Loucy (cell line): ENCODE results near the gene PLIN3.

Source experiments
- H2AFZ ChIP-seq: fragments of 200-600 bp; sonication (generic); 2 replicates; pipeline ENCODE4 v1.6.0; 2016; ENCODE audit warnings: antibody characterized with exemption, mild to moderate bottlenecking, low read length, moderate library complexity
- H3F3A ChIP-seq: fragments of 200-600 bp; 2 replicates; pipeline ENCODE4 v1.6.0; 2016; ENCODE audit warnings: antibody characterized with exemption, low read depth, mild to moderate bottlenecking
- H3K27me3 ChIP-seq: fragments of 200-600 bp; sonication (generic); 2 replicates; pipeline ENCODE4 v1.6.1; 2014; ENCODE audit warnings: low read length, mild to moderate bottlenecking; ENCODE audit not compliant: insufficient read depth, poor library complexity, severe bottlenecking
- H3K36me3 ChIP-seq: fragments of 200-600 bp; sonication (generic); 2 replicates; pipeline ENCODE4 v1.6.1; 2016; ENCODE audit warnings: low read length; ENCODE audit not compliant: insufficient read depth
- H3K4me1 ChIP-seq: fragments of 200-600 bp; sonication (generic); 2 replicates; pipeline ENCODE4 v1.5.1; 2014; ENCODE audit warnings: low read length, mild to moderate bottlenecking; ENCODE audit not compliant: insufficient read depth, poor library complexity, severe bottlenecking
- H3K4me2 ChIP-seq: fragments of 200-600 bp; sonication (generic); 2 replicates; pipeline ENCODE4 v1.6.0; 2014; ENCODE audit warnings: antibody characterized with exemption, low read length, low read depth, mild to moderate bottlenecking; ENCODE audit not compliant: poor library complexity, severe bottlenecking
- H3K4me3 ChIP-seq: fragments of 200-600 bp; sonication (generic); 2 replicates; pipeline ENCODE4 v1.5.1; 2014; ENCODE audit warnings: low read length, mild to moderate bottlenecking, mixed read lengths; ENCODE audit not compliant: poor library complexity, severe bottlenecking
- H3K79me2 ChIP-seq: fragments of 200-600 bp; sonication (generic); 2 replicates; pipeline ENCODE4 v1.6.1; 2014; ENCODE audit warnings: low read length; ENCODE audit not compliant: insufficient read depth
- H3K9ac ChIP-seq: fragments of 200-600 bp; sonication (generic); 2 replicates; pipeline ENCODE4 v1.6.0; 2014; ENCODE audit warnings: mild to moderate bottlenecking, low read depth, low read length, moderate library complexity; ENCODE audit not compliant: poor library complexity, severe bottlenecking
- H3K9me2 ChIP-seq: fragments of 200-600 bp; sonication (generic); replicated peaks from 2 replicates; pipeline ENCODE4 v1.6.1; 2016; ENCODE audit warnings: low read depth, low read length, mixed read lengths
- H3K9me3 ChIP-seq: fragments of 200-600 bp; sonication (generic); 2 replicates; pipeline ENCODE4 v1.6.1; 2014; ENCODE audit warnings: mild to moderate bottlenecking, antibody characterized with exemption, low read length, low read depth; ENCODE audit not compliant: insufficient read depth
- H4K20me1 ChIP-seq: fragments of 200-600 bp; sonication (generic); 2 replicates; pipeline ENCODE4 v1.6.0; 2014; ENCODE audit warnings: antibody characterized with exemption, low read length, mild to moderate bottlenecking; ENCODE audit not compliant: insufficient read depth, poor library complexity, severe bottlenecking
- EZH2phosphoT487 ChIP-seq: fragments of 200-600 bp; IDR thresholded peaks from 2 replicates; pipeline ENCODE4 v1.6.1; 2018; ENCODE audit warnings: antibody characterized with exemption, mild to moderate bottlenecking, moderate library complexity, borderline replicate concordance
- TF ChIP-seq, protein P1 (sequence below): fragments of 200-600 bp; sonication (generic); conservative IDR thresholded peaks from 2 replicates; pipeline ENCODE4 v1.5.1; 2014; ENCODE audit warnings: mild to moderate bottlenecking, antibody characterized with exemption, low read length

The PLIN3 gene

DNA sequence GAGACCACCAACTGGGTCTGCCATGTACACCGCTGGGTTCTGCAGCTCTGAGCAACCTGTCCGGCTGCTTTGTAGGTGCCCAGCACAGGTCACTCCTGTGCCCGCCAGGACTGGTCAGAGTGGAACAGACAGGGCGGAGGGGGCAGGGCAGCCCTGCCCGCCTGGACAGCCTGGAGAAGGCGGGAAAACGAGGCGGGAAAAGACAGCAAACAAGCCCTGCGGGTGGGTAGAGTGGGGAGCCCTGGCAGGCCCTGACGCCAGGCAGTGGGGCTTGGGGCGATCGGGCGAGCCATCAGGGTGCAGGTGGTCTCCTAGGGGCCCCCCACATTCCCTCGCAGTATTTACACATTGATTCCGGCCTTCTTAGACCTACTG, 41.3 kb upstream of the PLIN3 start:
- H3K9me2 ChIP-seq = no peaks in the 10 kb centered on the region
- peaks cover 31% of the 10 kb centered on the region for H3K4me1 ChIP-seq
- peaks cover 13% of the 10 kb centered on the region; the same call in 1 of the 2 replicates for H3K36me3 ChIP-seq
- H3K9me3 ChIP-seq = no peaks in the 10 kb centered on the region
- peak overlapping the region; percentile 65 for H3K4me2 ChIP-seq
- H3K79me2 ChIP-seq = peaks cover 50% of the 10 kb centered on the region
- peaks cover 15% of the 10 kb centered on the region for H4K20me1 ChIP-seq
- H2AFZ ChIP-seq = no peak overlapping the region
- H3K27me3 ChIP-seq = no peaks in the 10 kb centered on the region
- H3K9ac ChIP-seq = peak overlapping the region; percentile 98
- peaks cover 5% of the 10 kb centered on the region for H3F3A ChIP-seq
- TF ChIP-seq EZH2phosphoT487 = no peak
- TF ChIP-seq, protein P1, sequence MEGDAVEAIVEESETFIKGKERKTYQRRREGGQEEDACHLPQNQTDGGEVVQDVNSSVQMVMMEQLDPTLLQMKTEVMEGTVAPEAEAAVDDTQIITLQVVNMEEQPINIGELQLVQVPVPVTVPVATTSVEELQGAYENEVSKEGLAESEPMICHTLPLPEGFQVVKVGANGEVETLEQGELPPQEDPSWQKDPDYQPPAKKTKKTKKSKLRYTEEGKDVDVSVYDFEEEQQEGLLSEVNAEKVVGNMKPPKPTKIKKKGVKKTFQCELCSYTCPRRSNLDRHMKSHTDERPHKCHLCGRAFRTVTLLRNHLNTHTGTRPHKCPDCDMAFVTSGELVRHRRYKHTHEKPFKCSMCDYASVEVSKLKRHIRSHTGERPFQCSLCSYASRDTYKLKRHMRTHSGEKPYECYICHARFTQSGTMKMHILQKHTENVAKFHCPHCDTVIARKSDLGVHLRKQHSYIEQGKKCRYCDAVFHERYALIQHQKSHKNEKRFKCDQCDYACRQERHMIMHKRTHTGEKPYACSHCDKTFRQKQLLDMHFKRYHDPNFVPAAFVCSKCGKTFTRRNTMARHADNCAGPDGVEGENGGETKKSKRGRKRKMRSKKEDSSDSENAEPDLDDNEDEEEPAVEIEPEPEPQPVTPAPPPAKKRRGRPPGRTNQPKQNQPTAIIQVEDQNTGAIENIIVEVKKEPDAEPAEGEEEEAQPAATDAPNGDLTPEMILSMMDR = no peak
- peak overlapping the region; percentile 97 for H3K4me3 ChIP-seq

DNA sequence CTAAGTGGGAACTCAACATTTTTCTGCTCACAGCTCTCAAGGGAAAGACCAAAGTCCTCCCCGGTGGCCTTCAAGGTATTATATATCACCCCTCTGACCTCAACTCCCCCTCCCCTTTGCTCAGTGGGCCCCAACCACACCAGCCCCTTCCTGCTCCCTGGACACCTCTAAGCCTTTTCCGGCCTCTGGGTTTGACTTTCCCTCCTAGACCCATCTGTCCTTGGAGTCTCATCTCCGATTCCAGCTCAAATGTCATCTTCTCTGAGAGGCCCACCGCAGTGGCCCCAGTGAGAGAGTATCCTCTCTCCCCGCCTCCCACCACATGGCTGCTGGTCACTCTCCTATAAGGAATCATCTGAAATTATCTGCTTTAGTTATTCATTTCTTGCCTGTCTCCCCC, 40.9 kb upstream of the PLIN3 start:
- Histone ChIP-seq H3K9me3 (no peaks in the 10 kb centered on the region), H2AFZ (no peak overlapping the region), H4K20me1 (peaks cover 12% of the 10 kb centered on the region), H3K79me2 (peaks cover 46% of the 10 kb centered on the region), H3K36me3 (peaks cover 9% of the 10 kb centered on the region; the same call in 1 of the 2 replicates), H3K4me3 (peak overlapping the region; percentile 97), H3K9me2 (no peaks in the 10 kb centered on the region), H3K9ac (peak overlapping the region; percentile 98), H3K4me2 (peak overlapping the region; percentile 65), H3K27me3 (no peaks in the 10 kb centered on the region), H3F3A (peaks cover 5% of the 10 kb centered on the region), H3K4me1 (peaks cover 31% of the 10 kb centered on the region)
- no peak for TF ChIP-seq EZH2phosphoT487
- TF ChIP-seq, protein P1 = no peak

DNA sequence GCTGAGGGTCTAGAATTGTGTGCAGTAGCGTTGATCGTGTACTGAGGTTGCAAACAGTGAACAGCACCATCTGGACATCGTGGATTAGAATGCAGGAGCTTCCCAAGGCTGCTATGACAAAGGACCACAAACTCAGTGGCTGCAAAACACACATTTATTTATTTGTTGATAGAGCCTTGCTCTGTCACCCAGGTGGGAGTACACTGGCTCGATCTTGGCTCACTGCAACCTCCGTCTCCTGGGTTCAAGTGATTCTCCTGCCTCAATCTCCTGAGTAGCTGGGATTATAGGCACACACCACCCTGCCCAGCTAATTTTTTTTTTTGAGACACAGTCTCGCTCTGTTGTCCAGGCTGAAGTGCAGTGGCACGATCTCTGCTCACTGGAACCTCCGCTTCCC, 39.5 kb upstream of the PLIN3 start:
- H3K9me2 ChIP-seq = no peaks in the 10 kb centered on the region
- H3K4me3 ChIP-seq = no peak overlapping the region
- H3K9me3 ChIP-seq = no peaks in the 10 kb centered on the region
- H4K20me1 ChIP-seq = peaks cover 1% of the 10 kb centered on the region
- H3K36me3 ChIP-seq = no peaks in the 10 kb centered on the region
- peaks cover 5% of the 10 kb centered on the region for H3F3A ChIP-seq
- peaks cover 32% of the 10 kb centered on the region for H3K79me2 ChIP-seq
- no peak overlapping the region for H2AFZ ChIP-seq
- no peak overlapping the region for H3K9ac ChIP-seq
- no peak for TF ChIP-seq EZH2phosphoT487
- TF ChIP-seq, protein P1 = no peak
- no peak overlapping the region for H3K4me2 ChIP-seq
- peaks cover 20% of the 10 kb centered on the region for H3K4me1 ChIP-seq
- H3K27me3 ChIP-seq = no peaks in the 10 kb centered on the region
